OCI-LY1 (cell line): ENCODE data around the gene LMTK3.

Experiments
- H2AFZ ChIP-seq: fragments of 200-600 bp; sonication (generic), shearing (Covaris generic); 2 replicates; pipeline ENCODE4 v1.6.0; 2014; ENCODE audit warnings: antibody characterized with exemption, mild to moderate bottlenecking, low read length
- H3F3A ChIP-seq: fragments of 200-600 bp; sonication (generic), shearing (Covaris generic); 2 replicates; pipeline ENCODE4 v1.6.0; 2014; ENCODE audit warnings: mild to moderate bottlenecking, antibody characterized with exemption, low read length, moderate library complexity; ENCODE audit not compliant: insufficient read depth
- H3K27ac ChIP-seq: fragments of 200-600 bp; sonication (generic); 2 replicates; pipeline ENCODE4 v1.5.1; 2014; ENCODE audit warnings: low read length, mixed run types, mild to moderate bottlenecking, low read depth; ENCODE audit not compliant: poor library complexity, severe bottlenecking
- H3K27me3 ChIP-seq: fragments of 200-600 bp; sonication (generic); 2 replicates; pipeline ENCODE4 v1.6.0; 2014; ENCODE audit warnings: antibody characterized with exemption, mild to moderate bottlenecking, low read length, moderate library complexity; ENCODE audit not compliant: insufficient read depth
- H3K36me3 ChIP-seq: fragments of 200-600 bp; sonication (generic); 2 replicates; pipeline ENCODE4 v1.6.1; 2014; ENCODE audit warnings: mild to moderate bottlenecking, antibody characterized with exemption, low read length, moderate library complexity, mixed read lengths; ENCODE audit not compliant: insufficient read depth
- H3K4me1 ChIP-seq: fragments of 200-600 bp; sonication (generic); 2 replicates; pipeline ENCODE4 v1.5.1; 2014; ENCODE audit warnings: mild to moderate bottlenecking, low read length, moderate library complexity; ENCODE audit not compliant: insufficient read depth, severe bottlenecking
- H3K4me2 ChIP-seq: fragments of 200-600 bp; sonication (generic), shearing (Covaris generic); 2 replicates; pipeline ENCODE4 v1.6.1; 2014; ENCODE audit warnings: low read length
- H3K4me3 ChIP-seq: fragments of 200-600 bp; sonication (generic); 2 replicates; pipeline ENCODE4 v1.5.1; 2014; ENCODE audit warnings: low read length, low read depth, mild to moderate bottlenecking, mixed read lengths; ENCODE audit not compliant: poor library complexity, severe bottlenecking
- H3K79me2 ChIP-seq: fragments of 200-600 bp; shearing (Covaris generic); 2 replicates; pipeline ENCODE4 v1.6.1; 2016; ENCODE audit warnings: mixed run types, low read length, mixed read lengths; ENCODE audit not compliant: insufficient read depth
- H3K9ac ChIP-seq: fragments of 200-600 bp; sonication (generic), shearing (Covaris generic); 2 replicates; pipeline ENCODE4 v1.6.1; 2014; ENCODE audit warnings: mild to moderate bottlenecking, low read length, mixed read lengths
- H3K9me2 ChIP-seq: fragments of 200-600 bp; sonication (generic), shearing (Covaris generic); 2 replicates; pipeline ENCODE4 v1.6.1; 2014; ENCODE audit warnings: low read depth, mild to moderate bottlenecking, low read length, mixed read lengths
- H3K9me3 ChIP-seq: fragments of 200-600 bp; shearing (Covaris generic); 2 replicates; pipeline ENCODE4 v1.6.1; 2014; ENCODE audit warnings: low read length, mixed read lengths
- H4K20me1 ChIP-seq: fragments of 200-600 bp; sonication (generic), shearing (Covaris generic); 2 replicates; pipeline ENCODE4 v1.6.0; 2016; ENCODE audit warnings: mild to moderate bottlenecking, low read length; ENCODE audit not compliant: insufficient read depth
- EZH2 ChIP-seq: fragments of 200-600 bp; sonication (generic), shearing (Covaris generic); IDR thresholded peaks from 2 replicates; pipeline ENCODE4 v1.8.0; 2017; ENCODE audit warnings: borderline replicate concordance, mixed run types, mild to moderate bottlenecking, antibody characterized with exemption, low read length, moderate library complexity, mixed read lengths
- TF ChIP-seq, protein P1 (sequence below): fragments of 200-600 bp; sonication (generic), shearing (Covaris generic); IDR thresholded peaks from 2 replicates; pipeline ENCODE4 v1.5.1; 2017; ENCODE audit warnings: mild to moderate bottlenecking, antibody characterized with exemption, low read length, moderate library complexity, mixed read lengths

LMTK3 gene

DNA sequence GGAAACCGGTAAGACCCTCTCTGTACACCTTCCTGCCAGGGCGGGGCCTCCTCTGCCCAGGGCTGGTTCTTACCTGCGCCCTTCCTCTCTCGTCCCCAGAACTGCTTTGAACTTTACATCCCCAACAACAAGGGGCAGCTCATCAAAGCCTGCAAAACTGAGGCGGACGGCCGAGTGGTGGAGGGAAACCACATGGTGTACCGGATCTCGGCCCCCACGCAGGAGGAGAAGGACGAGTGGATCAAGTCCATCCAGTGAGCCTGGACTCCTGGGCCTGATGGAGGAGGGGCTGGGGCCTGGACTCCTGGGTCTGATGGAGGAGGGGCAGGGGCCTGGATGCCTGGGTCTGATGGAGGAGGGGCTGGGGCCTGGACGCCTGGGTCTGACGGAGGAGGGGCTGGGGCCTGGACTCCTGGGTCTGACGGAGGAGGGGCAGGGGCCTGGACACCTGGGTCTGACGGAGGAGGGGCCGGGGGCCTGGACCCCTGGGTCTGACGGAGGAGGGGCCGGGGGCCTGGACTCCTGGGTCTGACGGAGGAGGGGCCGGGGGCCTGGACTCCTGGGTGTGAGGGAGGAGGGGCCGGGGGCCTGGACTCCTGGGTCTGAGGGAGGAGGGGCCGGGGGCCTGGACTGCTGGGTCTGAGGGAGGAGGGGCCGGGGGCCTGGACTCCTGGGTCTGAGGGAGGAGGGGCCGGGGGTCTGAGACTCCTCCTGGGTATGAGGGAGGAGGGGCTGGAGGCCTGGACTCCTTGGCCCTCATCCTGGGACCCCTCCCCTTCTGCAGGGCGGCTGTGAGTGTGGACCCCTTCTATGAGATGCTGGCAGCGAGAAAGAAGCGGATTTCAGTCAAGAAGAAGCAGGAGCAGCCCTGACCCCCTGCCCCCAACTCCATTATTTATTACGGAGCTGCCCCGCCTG, 33.0 kb downstream of the LMTK3 start:
- Histone ChIP-seq H3K9me2 (no peaks in the 10 kb centered on the region), H3K4me1 (no peaks in the 10 kb centered on the region), H2AFZ (no peak overlapping the region), H3K79me2 (no peaks in the 10 kb centered on the region), H3K27me3 (no peaks in the 10 kb centered on the region), H3K4me2 (no peak overlapping the region), H3K27ac (no peak overlapping the region), H3K36me3 (peaks cover 43% of the 10 kb centered on the region), H3F3A (no peaks in the 10 kb centered on the region), H3K9ac (no peak overlapping the region), H3K9me3 (no peaks in the 10 kb centered on the region), H3K4me3 (no peak overlapping the region), H4K20me1 (no peaks in the 10 kb centered on the region)
- no peak for TF ChIP-seq EZH2
- TF ChIP-seq, protein P1, sequence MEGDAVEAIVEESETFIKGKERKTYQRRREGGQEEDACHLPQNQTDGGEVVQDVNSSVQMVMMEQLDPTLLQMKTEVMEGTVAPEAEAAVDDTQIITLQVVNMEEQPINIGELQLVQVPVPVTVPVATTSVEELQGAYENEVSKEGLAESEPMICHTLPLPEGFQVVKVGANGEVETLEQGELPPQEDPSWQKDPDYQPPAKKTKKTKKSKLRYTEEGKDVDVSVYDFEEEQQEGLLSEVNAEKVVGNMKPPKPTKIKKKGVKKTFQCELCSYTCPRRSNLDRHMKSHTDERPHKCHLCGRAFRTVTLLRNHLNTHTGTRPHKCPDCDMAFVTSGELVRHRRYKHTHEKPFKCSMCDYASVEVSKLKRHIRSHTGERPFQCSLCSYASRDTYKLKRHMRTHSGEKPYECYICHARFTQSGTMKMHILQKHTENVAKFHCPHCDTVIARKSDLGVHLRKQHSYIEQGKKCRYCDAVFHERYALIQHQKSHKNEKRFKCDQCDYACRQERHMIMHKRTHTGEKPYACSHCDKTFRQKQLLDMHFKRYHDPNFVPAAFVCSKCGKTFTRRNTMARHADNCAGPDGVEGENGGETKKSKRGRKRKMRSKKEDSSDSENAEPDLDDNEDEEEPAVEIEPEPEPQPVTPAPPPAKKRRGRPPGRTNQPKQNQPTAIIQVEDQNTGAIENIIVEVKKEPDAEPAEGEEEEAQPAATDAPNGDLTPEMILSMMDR = no peak

DNA sequence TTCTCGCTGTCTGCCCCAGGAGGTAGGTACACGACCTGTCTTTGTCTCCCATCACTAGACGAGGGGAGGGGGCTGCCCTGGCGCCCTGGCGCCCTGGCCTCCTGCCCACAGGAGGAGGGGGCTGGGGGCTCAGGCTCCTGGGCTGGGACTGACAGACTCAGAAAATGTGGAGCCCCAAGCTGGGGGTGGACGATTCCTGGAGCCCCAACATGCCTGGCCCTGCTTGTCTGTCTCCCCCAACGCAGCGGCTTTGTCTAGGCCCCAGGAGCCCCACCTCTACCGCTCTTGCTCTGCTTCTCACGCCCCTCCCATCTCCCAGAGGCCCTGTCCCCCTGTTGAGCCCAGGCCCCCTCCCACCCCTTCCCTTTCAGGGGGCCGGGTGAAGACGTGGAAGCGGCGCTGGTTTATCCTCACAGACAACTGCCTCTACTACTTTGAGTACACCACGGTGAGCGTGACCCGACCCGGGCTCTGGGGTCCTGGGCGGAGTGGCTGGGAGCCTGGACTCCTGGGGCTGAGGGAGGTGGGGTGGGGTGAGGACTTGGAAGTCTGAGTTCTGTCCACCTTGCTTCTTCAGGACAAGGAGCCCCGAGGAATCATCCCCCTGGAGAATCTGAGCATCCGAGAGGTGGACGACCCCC, 33.8 kb downstream of the LMTK3 start:
- H4K20me1 ChIP-seq = no peaks in the 10 kb centered on the region
- no peak overlapping the region for H3K4me2 ChIP-seq
- H3K4me3 ChIP-seq = no peak overlapping the region
- H3K4me1 ChIP-seq = no peaks in the 10 kb centered on the region
- no peak overlapping the region for H3K9ac ChIP-seq
- H3F3A ChIP-seq = no peaks in the 10 kb centered on the region
- H3K9me3 ChIP-seq = no peaks in the 10 kb centered on the region
- TF ChIP-seq, protein P1 = no peak
- TF ChIP-seq EZH2 = no peak
- no peak overlapping the region for H2AFZ ChIP-seq
- no peaks in the 10 kb centered on the region for H3K27me3 ChIP-seq
- no peaks in the 10 kb centered on the region for H3K79me2 ChIP-seq
- H3K27ac ChIP-seq = no peak overlapping the region
- no peaks in the 10 kb centered on the region for H3K9me2 ChIP-seq
- peaks cover 51% of the 10 kb centered on the region for H3K36me3 ChIP-seq

DNA sequence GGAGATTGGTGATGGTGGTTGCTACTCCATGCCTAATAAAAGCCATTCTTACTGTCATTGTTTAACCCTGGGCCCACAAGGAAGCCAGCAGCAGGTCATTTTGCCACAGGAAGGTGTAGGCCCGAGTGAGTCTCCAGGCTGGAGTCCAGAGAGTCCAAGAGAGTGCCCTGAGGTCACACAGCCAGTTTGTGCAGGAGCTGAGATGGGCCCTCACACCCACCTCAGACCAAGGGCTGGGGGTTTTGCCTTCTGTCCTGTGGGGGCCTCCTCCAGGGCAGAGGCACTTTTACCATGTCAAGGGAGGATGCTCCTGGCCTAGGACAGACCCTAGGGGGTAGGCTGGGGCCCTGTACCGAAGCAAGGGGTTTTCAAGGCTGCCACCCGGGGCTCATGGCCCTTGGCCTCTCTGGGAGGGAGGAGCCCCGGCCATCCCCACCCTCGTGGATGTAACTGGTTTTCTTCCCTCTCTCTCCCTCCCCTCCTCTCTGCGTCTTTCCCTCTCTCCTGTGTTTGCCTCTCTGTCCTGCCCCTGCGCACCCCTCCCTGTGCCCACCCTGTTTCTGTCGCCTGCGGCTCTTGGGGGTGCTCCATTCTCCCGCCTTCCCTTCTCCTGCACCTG, 34.5 kb downstream of the LMTK3 start:
- Histone ChIP-seq H3K27ac (no peak overlapping the region), H3K79me2 (no peaks in the 10 kb centered on the region), H3F3A (no peaks in the 10 kb centered on the region), H3K4me2 (no peak overlapping the region), H4K20me1 (no peaks in the 10 kb centered on the region), H3K4me3 (no peak overlapping the region), H3K9me3 (no peaks in the 10 kb centered on the region), H3K27me3 (no peaks in the 10 kb centered on the region), H3K4me1 (no peaks in the 10 kb centered on the region), H3K9ac (no peak overlapping the region), H2AFZ (no peak overlapping the region), H3K9me2 (no peaks in the 10 kb centered on the region), H3K36me3 (peaks cover 54% of the 10 kb centered on the region)
- TF ChIP-seq EZH2 = no peak
- TF ChIP-seq, protein P1 = no peak
